NCI-H1436 (cell line): Measurements from ENCODE around the gene PSMA4.
"Not testable (repeated sequence)": the region's sequence is repeated elsewhere in the genome, so short reads cannot be mapped to it uniquely, and the experiment has no call there.

Source experiments
- DNase-seq: peaks from one replicate; lab custom pipeline; 2025; lab: John Stamatoyannopoulos, UW

Gene PSMA4

DNA sequence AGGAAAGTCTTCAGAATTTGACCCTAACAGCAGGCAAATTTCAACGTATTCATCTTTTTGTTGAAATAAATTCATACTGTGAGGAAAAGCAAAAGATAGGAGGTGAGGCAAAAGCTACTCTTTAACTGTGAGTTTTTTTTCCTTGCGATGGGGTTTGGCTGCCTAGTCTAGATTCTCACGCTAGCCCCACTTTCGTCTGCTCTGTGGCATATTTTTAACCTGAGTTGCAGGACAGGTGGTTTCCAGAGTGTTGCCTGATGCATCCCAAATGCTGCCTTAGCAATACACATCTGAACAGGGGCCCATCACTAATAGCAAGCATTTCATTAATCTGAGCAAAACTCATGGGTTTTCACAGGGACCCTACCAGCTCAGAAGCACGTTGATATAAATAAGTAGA is 11.7 kb downstream of the PSMA4 start:
- no peak for DNase-seq

DNA sequence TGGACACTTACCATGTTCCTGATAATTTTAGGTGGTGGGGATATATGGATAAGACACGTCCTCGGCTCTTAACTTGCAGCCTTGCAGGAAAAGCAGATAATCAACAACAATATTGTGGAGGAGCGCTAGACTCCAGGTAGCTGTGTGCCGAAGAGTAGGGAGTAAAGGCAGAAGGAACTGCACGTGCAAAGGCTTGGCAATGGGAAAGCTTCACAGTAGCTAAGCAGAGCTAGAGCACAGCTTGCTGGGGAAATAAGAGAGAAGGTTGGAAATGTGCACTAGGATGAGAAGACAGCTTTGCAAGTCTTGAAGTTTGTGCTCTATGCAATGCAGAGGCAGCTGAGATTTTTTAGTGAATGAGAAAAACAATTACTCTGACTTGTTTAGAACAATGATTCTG is 12.4 kb downstream of the PSMA4 start:
- DNase-seq, result no peak

DNA sequence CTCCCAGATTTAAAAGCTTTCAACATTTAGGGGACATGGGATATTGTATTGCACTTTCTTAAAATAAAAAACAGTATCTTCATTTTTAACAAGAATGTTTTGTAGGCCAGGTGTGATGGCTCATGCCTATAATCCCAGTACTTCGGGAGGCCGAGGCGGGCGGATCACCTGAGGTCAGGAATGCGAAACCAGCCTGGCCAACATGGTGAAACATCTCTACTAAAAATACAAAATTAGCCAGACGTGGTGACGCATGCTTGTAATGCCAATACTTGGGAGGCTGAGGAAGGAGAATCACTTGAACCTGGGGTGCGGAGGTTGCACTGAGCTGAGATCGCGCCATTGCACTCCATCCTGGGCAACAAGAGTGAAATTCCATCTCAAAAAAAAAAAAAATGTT is 20.0 kb downstream of the PSMA4 start:
- not testable (repeated sequence) for DNase-seq

DNA sequence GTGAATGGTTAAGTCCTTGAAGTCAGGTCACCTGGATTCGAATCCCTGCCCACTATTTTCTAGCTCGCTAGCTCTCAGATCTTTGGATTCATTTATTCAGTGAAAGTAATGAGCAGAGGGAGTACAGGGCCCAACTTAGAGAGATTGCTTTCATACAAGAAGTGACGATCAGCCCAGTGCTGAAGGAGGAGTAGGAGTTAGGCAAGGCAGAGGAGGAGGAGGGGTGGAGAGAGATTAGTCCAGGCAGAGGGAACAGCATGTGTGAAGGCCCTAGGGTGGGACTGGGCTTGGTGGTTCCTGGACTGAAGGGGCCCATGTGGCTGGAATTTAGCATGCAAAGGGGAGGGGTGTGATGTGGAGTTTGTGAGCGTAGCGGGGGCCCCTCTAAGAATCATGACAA is 21.2 kb downstream of the PSMA4 start:
- no peak for DNase-seq

DNA sequence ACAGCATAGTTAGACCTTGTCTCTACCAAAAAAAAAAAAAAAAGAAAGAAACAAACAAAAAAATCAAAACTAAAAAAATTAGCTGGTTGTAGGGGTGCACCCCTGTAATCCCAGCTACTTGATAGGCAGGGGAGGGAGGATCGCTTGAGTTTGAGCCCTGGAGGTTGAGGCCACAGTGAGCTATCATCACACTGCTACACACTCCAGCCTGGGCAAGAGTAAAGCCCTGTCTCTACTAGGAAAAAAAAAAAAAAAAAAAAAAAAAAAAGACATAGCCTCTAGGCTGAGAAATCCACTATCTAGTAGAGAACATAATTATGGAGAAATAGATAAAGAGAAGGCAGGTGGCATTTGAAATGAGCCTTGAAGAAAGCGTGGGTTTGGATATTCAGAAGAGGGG is 22.8 kb downstream of the PSMA4 start:
- DNase-seq, result no peak

DNA sequence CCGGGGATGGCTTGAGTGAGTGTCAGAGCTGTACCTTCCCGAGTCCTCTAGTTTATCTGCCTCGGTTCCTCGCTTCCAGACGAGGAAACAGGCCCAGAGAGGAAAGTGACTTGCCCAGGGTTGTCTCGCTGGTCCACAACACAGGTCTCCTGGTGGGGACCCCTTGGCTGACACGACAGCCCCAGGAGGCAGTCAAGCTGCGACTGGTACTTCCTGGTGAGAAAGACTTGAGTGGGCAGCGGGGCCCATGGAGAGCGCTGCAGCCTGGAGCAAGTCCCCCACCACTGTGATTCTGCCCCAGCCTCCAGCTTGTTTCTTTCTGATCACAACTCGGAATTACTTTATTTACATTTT is 24.5 kb downstream of the PSMA4 start:
- DNase-seq, result no peak

DNA sequence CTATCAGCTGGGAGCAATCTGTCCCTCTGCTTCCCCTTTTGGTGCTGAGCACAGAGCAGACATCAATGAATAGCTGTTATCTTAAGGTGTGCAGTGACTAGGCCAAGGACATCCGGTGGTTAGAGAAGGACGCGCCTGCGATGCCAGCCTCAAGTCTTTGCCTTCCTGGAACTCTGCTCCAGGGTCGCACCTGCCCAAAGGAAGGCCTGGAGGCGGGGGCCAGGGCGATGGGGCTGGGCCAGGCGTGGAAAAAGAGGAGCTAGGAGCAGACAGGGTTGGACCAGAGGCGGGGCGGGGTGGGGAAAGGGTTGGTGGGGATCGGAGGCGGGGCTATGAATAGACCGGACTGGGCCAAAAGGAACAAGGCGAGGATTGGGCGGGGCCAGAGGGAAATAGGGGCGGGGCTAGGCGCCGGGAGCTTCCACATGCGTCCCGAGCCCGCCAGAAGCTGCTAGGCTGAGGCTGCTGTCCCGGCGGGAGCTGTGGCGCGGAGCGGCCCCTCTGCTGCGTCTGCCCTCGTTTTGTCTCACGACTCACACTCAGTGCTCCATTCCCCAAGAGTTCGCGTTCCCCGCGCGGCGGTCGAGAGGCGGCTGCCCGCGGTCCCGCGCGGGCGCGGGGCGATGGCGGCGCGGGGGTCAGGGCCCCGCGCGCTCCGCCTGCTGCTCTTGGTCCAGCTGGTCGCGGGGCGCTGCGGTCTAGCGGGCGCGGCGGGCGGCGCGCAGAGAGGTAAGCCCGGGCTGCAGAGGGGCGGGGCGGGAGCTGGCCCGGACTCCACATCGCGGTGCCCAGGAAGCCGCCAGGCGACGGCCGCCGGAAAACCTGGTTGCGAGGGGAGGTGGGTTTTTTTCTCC is 25.1 kb downstream of the PSMA4 start, which contains the start of gene CHRNA5:
CHRNA5 (plus strand) TSS at position 424 of the 854 bp plus-strand sequence; CDS start at position 624, 200 bp downstream.
- peak; percentile 92 for DNase-seq

DNA sequence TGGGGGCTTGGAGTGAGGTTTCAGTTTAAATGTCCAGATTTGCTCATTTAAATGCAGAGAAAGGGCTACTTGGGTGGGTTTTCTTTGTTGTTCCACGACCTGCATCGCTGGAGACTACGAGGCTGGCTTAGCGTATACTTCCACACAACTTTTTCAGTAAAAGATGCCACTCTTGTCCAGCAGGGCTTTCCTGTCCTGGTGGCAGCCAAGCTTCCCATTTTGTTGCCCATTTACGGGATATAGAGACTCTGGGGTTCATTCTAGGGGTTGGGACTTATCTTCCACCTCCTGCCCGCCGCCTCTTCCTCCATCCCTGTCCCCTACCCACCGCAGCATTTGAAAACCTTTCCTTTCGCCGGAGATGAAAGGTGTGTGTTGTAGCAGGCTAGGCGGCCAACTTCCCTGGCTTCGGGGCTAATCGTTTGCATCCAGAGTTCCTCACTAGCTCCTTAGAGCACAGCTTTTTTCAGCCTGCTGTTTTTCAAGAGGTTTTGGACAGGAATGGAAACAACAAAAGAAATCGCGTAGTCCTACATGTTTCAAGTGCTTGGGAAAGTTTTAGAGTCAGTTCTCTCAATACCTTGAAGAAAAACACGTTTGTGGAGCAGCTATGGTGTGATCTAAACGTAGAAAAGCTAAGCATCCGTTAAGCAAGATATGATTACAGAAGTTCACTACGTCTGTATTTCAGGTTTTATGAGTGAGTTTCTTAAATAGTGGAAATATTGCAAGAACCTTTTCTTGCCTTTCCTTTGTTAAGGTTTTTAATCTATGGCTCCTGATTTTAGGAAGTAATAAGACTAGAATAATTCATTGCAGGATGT is 25.9 kb downstream of the PSMA4 start:
- no peak for DNase-seq

DNA sequence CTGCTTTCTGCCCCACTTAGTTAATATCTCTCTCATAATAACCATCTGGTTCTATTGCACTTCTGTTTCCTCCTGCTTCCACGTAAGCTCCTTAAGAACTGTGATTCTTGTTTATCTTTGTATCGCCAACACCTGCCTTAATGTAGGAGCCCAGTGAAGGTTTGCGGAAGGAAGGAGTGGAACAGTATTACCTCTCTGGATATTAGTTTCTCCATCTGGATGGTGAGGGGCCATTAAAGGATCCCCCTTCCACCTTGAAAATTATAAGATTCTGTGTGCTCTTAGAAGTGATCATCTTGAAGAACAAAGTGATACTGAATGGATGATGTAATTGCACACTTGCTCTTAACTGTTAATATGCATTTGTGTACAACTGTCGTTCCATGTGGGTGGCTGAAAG is 27.3 kb downstream of the PSMA4 start:
- no peak for DNase-seq

DNA sequence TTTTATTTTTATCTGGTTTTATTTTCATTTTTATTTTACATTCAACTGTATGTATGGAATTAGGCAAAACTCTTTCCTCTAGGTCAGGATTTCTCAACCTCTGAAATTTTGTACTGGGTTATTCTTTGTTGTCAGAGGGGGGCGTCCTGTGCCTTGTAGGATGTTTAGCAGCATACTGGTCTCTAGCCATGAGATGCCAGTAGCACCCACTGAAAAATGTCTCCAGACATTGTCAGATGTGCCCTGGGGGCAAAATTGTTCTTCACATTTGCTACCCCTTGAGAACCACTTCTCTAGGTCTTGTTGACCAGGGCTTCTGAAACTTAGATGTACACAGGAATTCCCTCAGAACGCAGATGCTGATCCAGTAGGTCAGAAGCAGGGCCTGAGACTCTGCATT is 30.5 kb downstream of the PSMA4 start:
- no peak for DNase-seq

DNA sequence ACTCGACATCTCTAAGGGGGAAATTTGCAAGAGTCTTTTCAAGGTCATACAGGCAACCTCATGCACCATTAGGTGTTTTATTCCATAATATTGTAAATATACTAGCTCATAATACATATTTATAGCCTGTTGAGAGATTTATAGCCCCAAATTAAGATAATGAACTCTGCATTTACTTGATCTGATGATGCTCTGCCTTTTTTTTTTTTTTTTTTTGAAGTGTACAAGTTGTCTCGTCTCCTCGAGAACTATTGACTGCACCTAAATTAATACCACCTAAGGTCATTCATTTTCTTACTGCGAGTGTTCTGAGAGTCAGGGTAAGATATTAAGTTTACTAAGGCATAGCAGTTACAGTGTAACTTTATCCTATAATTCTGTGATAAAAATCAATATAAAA is 31.1 kb downstream of the PSMA4 start:
- DNase-seq, result no peak

DNA sequence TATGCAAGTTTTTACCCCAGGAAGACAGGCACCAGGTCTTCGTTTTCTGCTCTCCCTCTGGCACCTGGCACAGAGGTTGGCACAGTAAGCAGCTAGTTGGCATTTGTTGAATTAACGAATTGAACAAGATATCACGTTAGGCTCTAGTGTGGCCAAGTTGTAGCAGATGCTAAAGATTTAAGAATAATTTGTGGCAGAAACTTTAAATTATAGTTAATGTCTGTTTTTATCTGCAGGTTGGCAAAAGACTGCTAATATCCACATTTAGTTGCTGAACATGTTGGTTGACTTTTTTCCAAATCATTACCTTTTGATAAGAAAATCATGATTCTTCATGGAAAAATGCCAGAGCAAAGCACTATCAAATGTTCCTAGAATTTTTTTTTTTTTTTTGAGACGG is 33.2 kb downstream of the PSMA4 start:
- DNase-seq, result no peak

DNA sequence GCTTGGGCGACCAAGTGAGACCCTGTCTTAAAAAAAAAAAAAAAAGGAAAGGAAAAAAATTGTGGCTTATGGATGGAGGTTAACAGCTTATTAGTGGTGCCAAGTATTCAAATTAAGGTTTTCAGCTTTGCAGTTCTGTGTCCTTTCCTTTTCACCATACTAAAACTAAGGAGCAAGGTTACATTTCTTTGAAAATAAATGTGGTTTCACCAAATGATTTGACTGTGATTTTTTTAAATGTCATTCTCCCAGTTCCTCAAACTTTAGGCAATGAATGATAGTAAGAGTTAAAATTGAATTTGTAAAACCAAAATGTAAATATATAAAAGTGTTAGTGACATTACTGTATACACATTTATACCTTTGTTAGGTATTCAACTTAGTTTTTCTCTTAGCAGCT is 34.7 kb downstream of the PSMA4 start:
- DNase-seq, result no peak

DNA sequence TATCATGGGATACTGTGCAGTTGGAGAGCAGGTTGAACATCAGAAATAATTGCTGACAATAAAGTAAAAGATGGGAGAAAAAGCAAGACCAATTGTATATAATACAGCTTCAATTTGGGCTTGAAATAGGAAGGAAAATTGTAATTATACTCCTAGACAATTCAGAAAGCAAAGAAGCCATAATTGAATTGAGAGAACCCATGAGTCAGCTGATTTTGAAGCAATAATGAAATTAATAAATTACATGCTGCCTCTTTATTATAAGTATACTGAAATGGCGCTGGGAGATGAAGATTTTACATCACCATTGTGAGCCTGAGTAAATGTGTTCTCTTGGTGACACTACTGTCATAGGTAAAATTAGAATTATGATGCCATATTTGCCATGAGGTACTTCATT is 57.3 kb downstream of the PSMA4 start:
- no peak for DNase-seq

DNA sequence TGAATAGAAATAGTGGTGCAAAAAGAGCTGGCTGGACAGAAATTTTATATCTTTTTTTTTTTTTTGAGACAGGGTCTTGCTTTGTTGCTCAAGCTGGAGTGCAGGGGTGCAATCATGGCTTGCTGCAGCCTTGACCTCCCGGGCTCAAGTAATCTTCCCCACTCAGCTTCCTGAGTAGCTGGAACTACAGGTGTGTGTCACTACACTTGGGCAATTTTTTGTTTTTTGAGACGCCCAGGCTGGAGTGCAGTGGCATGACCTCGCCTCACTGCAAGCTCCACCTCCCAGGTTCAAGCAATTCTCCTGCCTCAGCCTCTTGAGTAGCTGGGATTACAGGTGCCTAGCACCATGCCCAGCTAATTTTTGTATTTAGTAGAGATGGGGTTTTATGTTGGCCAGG is 58.1 kb downstream of the PSMA4 start:
- no peak for DNase-seq

DNA sequence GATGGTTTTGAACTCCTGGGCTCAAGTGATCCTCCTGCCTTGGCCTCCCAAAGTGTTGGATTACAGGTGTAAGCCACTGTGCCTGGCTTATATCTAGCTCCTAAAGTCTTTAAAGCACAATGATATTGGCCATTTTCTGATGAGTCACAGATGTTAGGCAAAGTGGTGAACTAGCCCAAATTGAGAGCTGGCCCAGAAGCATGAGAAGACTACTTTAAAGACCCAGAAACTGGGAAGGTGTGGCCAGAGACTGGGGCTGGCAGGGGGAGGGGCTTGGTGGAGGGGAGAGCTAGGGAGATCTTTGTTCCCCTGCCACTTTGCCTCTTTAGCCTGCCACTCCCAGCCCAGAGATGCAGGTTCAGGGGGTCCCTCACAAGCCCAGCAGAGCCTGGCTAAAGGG is 58.9 kb downstream of the PSMA4 start:
- DNase-seq, result no peak
